Stimulated activated CD8-positive, alpha-beta memory T cell treated with anti-CD3 and anti-CD28 coated beads, Interleukin-4, amount 100 ng/mL, for 1 hour (primary cell): Measurements from ENCODE around the gene GLMP.
A peak's percentile ranks its signal among the peaks of the same experiment; 100 is the strongest.
"Not testable (repeated sequence)": the region's sequence is repeated elsewhere in the genome, so short reads cannot be mapped to it uniquely, and the experiment has no call there.

Experiments used
- DNase-seq, 2 donors: peaks; one replicate each; pipeline ENCODE4 v3.0.0-alpha.2; 2020; ENCODE audit warnings: low read depth in 2 of 2, low spot score in 1 of 2

GLMP gene

GRCh38 chr1:156295391-156295947 is at the start of gene GLMP:
Gene GLMP, minus strand, starts transcription at chr1:156295679. Its CDS starts 34 bp downstream, at chr1:156295645.
- DNase-seq, result no peak

- DNase-seq, result no peak
Measured at GRCh38 chr1:156344409-156344808, 48.9 kb upstream of the GLMP start.

GRCh38 chr1:156342166-156342955 is 46.9 kb upstream of the GLMP start:
- no peak for DNase-seq

- DNase-seq, result peak; percentile 95 to 98
Measured at GRCh38 chr1:156338180-156338976, 42.9 kb upstream of the GLMP start, which contains the start of the genes CCT3 and TSACC. Gene CCT3, minus strand, starts transcription at chr1:156338292. Its CDS starts 108 bp downstream, at chr1:156338184. Gene TSACC, plus strand, starts transcription at chr1:156338526. Its CDS starts 1,232 bp downstream, at chr1:156339758.

GRCh38 chr1:156337888-156338179 is 42.4 kb upstream of the GLMP start:
- DNase-seq, result no peak

GRCh38 chr1:156337052-156337887 is 41.8 kb upstream of the GLMP start:
- no peak for DNase-seq

- DNase-seq, result no peak
Measured at GRCh38 chr1:156336242-156336641, 40.8 kb upstream of the GLMP start.

GRCh38 chr1:156323179-156323578 is 27.7 kb upstream of the GLMP start:
- DNase-seq, result not testable (repeated sequence)

- no peak for DNase-seq
Measured at GRCh38 chr1:156320560-156320959, 25.1 kb upstream of the GLMP start.

- no peak for DNase-seq
Measured at GRCh38 chr1:156319664-156320063, 24.2 kb upstream of the GLMP start.

- DNase-seq, result no peak
Measured at GRCh38 chr1:156316909-156317308, 21.4 kb upstream of the GLMP start.

- DNase-seq, result no peak
Measured at GRCh38 chr1:156310962-156311361, 15.5 kb upstream of the GLMP start.

GRCh38 chr1:156308078-156308477 is 12.6 kb upstream of the GLMP start:
- DNase-seq, result no peak

GRCh38 chr1:156305215-156305614 is 9.7 kb upstream of the GLMP start:
- no peak for DNase-seq

- no peak for DNase-seq
Measured at GRCh38 chr1:156303241-156303640, 7.8 kb upstream of the GLMP start.

- no peak for DNase-seq
Measured at GRCh38 chr1:156298852-156299357, 3.4 kb upstream of the GLMP start, which contains the start of gene VHLL. Gene VHLL, minus strand, starts transcription at chr1:156299307. Its CDS starts 118 bp downstream, at chr1:156299189.

GRCh38 chr1:156293895-156294294 is 1.6 kb downstream of the GLMP start:
- no peak for DNase-seq

- no peak for DNase-seq
Measured at GRCh38 chr1:156293098-156293434, 2.4 kb downstream of the GLMP start.

- DNase-seq, result no peak
Measured at GRCh38 chr1:156291226-156292061, 4.0 kb downstream of the GLMP start.

- no peak for DNase-seq
Measured at GRCh38 chr1:156289857-156290256, 5.6 kb downstream of the GLMP start.
